SK-N-SH (cell line): ENCODE data around the gene KLHL7. TPM values are rescaled to one million over a fixed set of nuclear protein-coding genes. Genes with fewer than 3 reads are reported as not detected.

Experiments used
- CTCF ChIA-PET: fragments of 300-600, 350-600 bp; formaldehyde crosslinking; extraction: SDS; loops from one replicate; lab custom pipeline; 2021; lab: Yijun Ruan, JAX
- POLR2A ChIA-PET: fragments of 350-600 bp; sonication (Branson Sonifier 250); formaldehyde crosslinking; extraction: SDS; loops from one replicate; lab custom pipeline; 2020; ENCODE audit warnings: antibody characterized with exemption, inconsistent platforms; lab: Yijun Ruan, JAX
- DNase-seq: peaks from one replicate; pipeline ENCODE4 v3.0.0; 2012
- H2AFZ ChIP-seq: fragments of 200-600 bp; sonication (generic); 2 replicates; pipeline ENCODE4 v1.8.1; 2016; ENCODE audit warnings: antibody characterized with exemption, mild to moderate bottlenecking, low read depth
- H3F3A ChIP-seq: fragments of 200-600 bp; sonication (generic); replicated peaks from 2 replicates; pipeline ENCODE3; 2016; ENCODE audit warnings: antibody characterized with exemption, mild to moderate bottlenecking; ENCODE audit not compliant: insufficient read depth
- H3K27ac ChIP-seq, 2 experiments: fragments of 200-500 bp in 1 of 2; fragments of 200-600 bp in 1 of 2; sonication (Bioruptor generic) in 1 of 2; sonication (generic), shearing (Covaris generic) in 1 of 2; 2 replicates each; pipeline versions ENCODE4 v1.5.1 to v1.6.1; 2014 to 2016; ENCODE audit warnings: low read depth in 2 of 2, inconsistent platforms in 1 of 2, low read length in 1 of 2, mild to moderate bottlenecking in 1 of 2, mixed read lengths in 1 of 2
- H3K27me3 ChIP-seq: fragments of 200-600 bp; sonication (generic), shearing (Covaris generic); 2 replicates; pipeline ENCODE4 v1.6.1; 2016; ENCODE audit warnings: mixed run types; ENCODE audit not compliant: insufficient read depth
- H3K36me3 ChIP-seq, 2 experiments: fragments of 200-500 bp in 1 of 2; fragments of 200-600 bp in 1 of 2; sonication (Bioruptor generic) in 1 of 2; sonication (generic) in 1 of 2; replicated peaks in 1 of 2; 2 replicates each; pipeline versions ENCODE3 to v1.5.1; 2014 to 2016; ENCODE audit warnings: low read length in 1 of 2, mild to moderate bottlenecking in 1 of 2; ENCODE audit not compliant: insufficient read depth in 2 of 2, control insufficient read depth in 1 of 2
- H3K4me1 ChIP-seq, 2 experiments: fragments of 200-500 bp in 1 of 2; fragments of 200-600 bp in 1 of 2; sonication (Bioruptor generic) in 1 of 2; sonication (generic), shearing (Covaris generic) in 1 of 2; 2 replicates each; pipeline versions ENCODE4 v1.5.1 to v1.6.1; 2014 to 2016; ENCODE audit warnings: low read depth in 1 of 2, low read length in 1 of 2, mixed run types in 1 of 2; ENCODE audit not compliant: insufficient read depth in 2 of 2, control insufficient read depth in 1 of 2
- H3K4me2 ChIP-seq: fragments of 200-600 bp; sonication (generic), shearing (Covaris generic); 2 replicates; pipeline ENCODE4 v1.6.1; 2017; ENCODE audit warnings: mixed run types
- H3K4me3 ChIP-seq, 2 experiments: fragments of 200-500 bp in 1 of 2; fragments of 200-600 bp in 1 of 2; sonication (Bioruptor generic) in 1 of 2; sonication (generic), shearing (Covaris generic) in 1 of 2; 2 replicates each; pipeline versions ENCODE4 v1.5.1 to v1.8.1; 2014 to 2016; ENCODE audit warnings: low read depth in 2 of 2, inconsistent platforms in 1 of 2, low read length in 1 of 2, mild to moderate bottlenecking in 1 of 2, mixed read lengths in 1 of 2, moderate library complexity in 1 of 2
- H3K79me2 ChIP-seq: fragments of 200-600 bp; sonication (generic); 2 replicates; pipeline ENCODE4 v1.8.1; 2017; ENCODE audit warnings: mild to moderate bottlenecking; ENCODE audit not compliant: insufficient read depth
- H3K9ac ChIP-seq: fragments of 200-600 bp; sonication (generic); 2 replicates; pipeline ENCODE4 v1.6.1; 2017; ENCODE audit warnings: mixed run types
- H3K9me2 ChIP-seq: fragments of 200-600 bp; sonication (generic); 2 replicates; pipeline ENCODE4 v1.6.1; 2017; ENCODE audit warnings: mixed run types
- H3K9me3 ChIP-seq: fragments of 200-600 bp; sonication (generic); 2 replicates; pipeline ENCODE4 v1.6.1; 2017; ENCODE audit warnings: mixed run types, mild to moderate bottlenecking, moderate library complexity
- H4K20me1 ChIP-seq: fragments of 200-600 bp; sonication (generic); 2 replicates; pipeline ENCODE4 v1.6.1; 2017; ENCODE audit warnings: mild to moderate bottlenecking, mixed run types; ENCODE audit not compliant: insufficient read depth
- CHD2 ChIP-seq: fragments of 150-350 bp; IDR thresholded peaks from 2 replicates; pipeline ENCODE4 v1.6.1; 2018; ENCODE audit warnings: low read length; ENCODE audit not compliant: partially characterized antibody
- EP300 ChIP-seq, 2 experiments: IDR thresholded peaks; 2 replicates each; pipeline versions ENCODE4 v1.4.0 to v1.6.1; 2012; ENCODE audit warnings: borderline replicate concordance in 1 of 2, low read depth in 1 of 2, low read length in 1 of 2
- FOSL2 ChIP-seq: IDR thresholded peaks from 2 replicates; pipeline ENCODE4 v1.4.0; 2012; ENCODE audit warnings: low read depth, mild to moderate bottlenecking, moderate library complexity, borderline replicate concordance
- FOXM1 ChIP-seq: IDR thresholded peaks from 2 replicates; pipeline ENCODE4 v1.4.0; 2012; ENCODE audit warnings: low read depth, mild to moderate bottlenecking
- GATA2 ChIP-seq: sonication (generic); formaldehyde crosslinking; IDR thresholded peaks from 2 replicates; pipeline ENCODE4 v1.5.0; 2020; ENCODE audit warnings: mild to moderate bottlenecking, missing genetic modification reagents
- MEF2A ChIP-seq: IDR thresholded peaks from 2 replicates; pipeline ENCODE4 v1.4.0; 2012; ENCODE audit warnings: low read depth, borderline replicate concordance
- NFIC ChIP-seq: IDR thresholded peaks from 2 replicates; pipeline ENCODE4 v1.4.0; 2012; ENCODE audit warnings: borderline replicate concordance
- NRF1 ChIP-seq: IDR thresholded peaks from 2 replicates; pipeline ENCODE4 v1.6.1; 2012; ENCODE audit warnings: low read depth, mild to moderate bottlenecking, low read length
- SIN3A ChIP-seq: IDR thresholded peaks from 2 replicates; pipeline ENCODE4 v1.6.1; 2012; ENCODE audit warnings: low read depth, mild to moderate bottlenecking, low read length, moderate library complexity, borderline replicate concordance
- TAF1 ChIP-seq: IDR thresholded peaks from 2 replicates; pipeline ENCODE4 v1.6.1; 2012; ENCODE audit warnings: low read depth, mild to moderate bottlenecking, low read length, moderate library complexity, borderline replicate concordance
- TCF12 ChIP-seq: IDR thresholded peaks from 2 replicates; pipeline ENCODE4 v1.4.0; 2012
- TEAD4 ChIP-seq: IDR thresholded peaks from 2 replicates; pipeline ENCODE4 v1.4.0; 2012; ENCODE audit warnings: mild to moderate bottlenecking, borderline replicate concordance; ENCODE audit not compliant: insufficient read depth
- WGBS: methylation state at CpG from one replicate; pipeline ENCODE4 v1.1.6; 2017; ENCODE audit warnings: low lambda C conversion rate; 5-methylcytosine and 5-hydroxymethylcytosine counted together
- polyA plus RNA-seq, 3 experiments: library from polyadenylated mRNA; depleted of rRNA; stranded (reverse); fragments of >200 nt; gene quantifications; 2 replicates each; pipeline ENCODE4 v1.2.3, GENCODE V29; 2012
- TF ChIP-seq, protein P1 (sequence below): IDR thresholded peaks from 2 replicates; pipeline ENCODE4 v1.4.0; 2012; ENCODE audit warnings: low read depth
- TF ChIP-seq, protein P2 (sequence below): IDR thresholded peaks from 2 replicates; pipeline ENCODE4 v1.4.0; 2012; ENCODE audit warnings: low read depth, borderline replicate concordance
- TF ChIP-seq, protein P3 (sequence below): fragments of 200-600 bp; sonication (generic); IDR thresholded peaks from 2 replicates; pipeline ENCODE4 v1.6.1; 2017; ENCODE audit warnings: antibody characterized with exemption, mild to moderate bottlenecking, moderate library complexity
- TF ChIP-seq, protein P4 (sequence below): fragments of 150-350 bp; IDR thresholded peaks from 2 replicates; pipeline ENCODE4 v1.6.1; 2016; ENCODE audit warnings: mild to moderate bottlenecking, low read depth, low read length
- TF ChIP-seq, protein P5 (sequence below): IDR thresholded peaks from 2 replicates; pipeline ENCODE4 v1.4.0; 2012; ENCODE audit warnings: low read depth, borderline replicate concordance

Gene KLHL7
- polyA plus RNA-seq, 1 of the 3 experiments (the other 2 are of a cell fraction): 30.8 TPM

GRCh38 chr7:23062452-23062851 lies 43.1 kb upstream of the KLHL7 start:
- Histone ChIP-seq H3K27me3 (no peaks in the 10 kb centered on the region; the same call in 1 of the 2 replicates), H3K27ac (no peak overlapping the region), H3K36me3 (no peaks in the 10 kb centered on the region), H3F3A (no peaks in the 10 kb centered on the region), H3K4me1 (no peaks in the 10 kb centered on the region), H3K9me2 (no peaks in the 10 kb centered on the region), H3K79me2 (no peaks in the 10 kb centered on the region), H3K4me3 (no peak overlapping the region), H3K9ac (no peak overlapping the region), H3K9me3 (no peaks in the 10 kb centered on the region), H4K20me1 (no peaks in the 10 kb centered on the region), H2AFZ (no peak overlapping the region), H3K4me2 (no peak overlapping the region)
- POLR2A ChIA-PET: no interaction called here
- DNase-seq: no peak
- CTCF ChIA-PET: interaction anchor here (1.5 kb wide), 1 partner anchor 502 kb away, joined by 5 read pairs; no protein-coding TSS in a partner anchor
- TF ChIP-seq, protein P1, sequence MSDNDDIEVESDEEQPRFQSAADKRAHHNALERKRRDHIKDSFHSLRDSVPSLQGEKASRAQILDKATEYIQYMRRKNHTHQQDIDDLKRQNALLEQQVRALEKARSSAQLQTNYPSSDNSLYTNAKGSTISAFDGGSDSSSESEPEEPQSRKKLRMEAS: no peak
- no peak for TF ChIP-seq TAF1
- TF ChIP-seq GATA2 (CRISPR knock-in tag): no peak
- no peak for TF ChIP-seq FOXM1
- TF ChIP-seq, protein P2, sequence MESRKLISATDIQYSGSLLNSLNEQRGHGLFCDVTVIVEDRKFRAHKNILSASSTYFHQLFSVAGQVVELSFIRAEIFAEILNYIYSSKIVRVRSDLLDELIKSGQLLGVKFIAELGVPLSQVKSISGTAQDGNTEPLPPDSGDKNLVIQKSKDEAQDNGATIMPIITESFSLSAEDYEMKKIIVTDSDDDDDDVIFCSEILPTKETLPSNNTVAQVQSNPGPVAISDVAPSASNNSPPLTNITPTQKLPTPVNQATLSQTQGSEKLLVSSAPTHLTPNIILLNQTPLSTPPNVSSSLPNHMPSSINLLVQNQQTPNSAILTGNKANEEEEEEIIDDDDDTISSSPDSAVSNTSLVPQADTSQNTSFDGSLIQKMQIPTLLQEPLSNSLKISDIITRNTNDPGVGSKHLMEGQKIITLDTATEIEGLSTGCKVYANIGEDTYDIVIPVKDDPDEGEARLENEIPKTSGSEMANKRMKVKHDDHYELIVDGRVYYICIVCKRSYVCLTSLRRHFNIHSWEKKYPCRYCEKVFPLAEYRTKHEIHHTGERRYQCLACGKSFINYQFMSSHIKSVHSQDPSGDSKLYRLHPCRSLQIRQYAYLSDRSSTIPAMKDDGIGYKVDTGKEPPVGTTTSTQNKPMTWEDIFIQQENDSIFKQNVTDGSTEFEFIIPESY: no peak
- peak; percentile 30 for TF ChIP-seq FOSL2
- TF ChIP-seq SIN3A: no peak
- 45% methylated on average over 7 of the region's 7 CpGs for WGBS

GRCh38 chr7:23065974-23066373 lies 39.6 kb upstream of the KLHL7 start:
- Histone ChIP-seq H3K27ac (no peak overlapping the region), H3K9me3 (no peaks in the 10 kb centered on the region), H3K27me3 (no peaks in the 10 kb centered on the region; the same call in 1 of the 2 replicates), H3K36me3 (no peaks in the 10 kb centered on the region), H3K79me2 (no peaks in the 10 kb centered on the region), H3K4me2 (no peak overlapping the region), H2AFZ (no peak overlapping the region), H4K20me1 (no peaks in the 10 kb centered on the region), H3K4me1 (no peaks in the 10 kb centered on the region), H3K9me2 (no peaks in the 10 kb centered on the region), H3K4me3 (no peak overlapping the region), H3F3A (no peaks in the 10 kb centered on the region), H3K9ac (no peak overlapping the region)
- ChIA-PET POLR2A (no interaction called here), CTCF (interaction anchor here (1.0 to 1.7 kb wide), 2 partner anchors 10 to 506 kb away, joined by 4 to 11 read pairs; no protein-coding TSS in a partner anchor)
- 55% methylated on average over 1 of the region's 1 CpG for WGBS
- no peak for DNase-seq
- TF ChIP-seq NFIC: no peak
- no peak for TF ChIP-seq FOXM1
- no peak for TF ChIP-seq TEAD4
- TF ChIP-seq, protein P3, sequence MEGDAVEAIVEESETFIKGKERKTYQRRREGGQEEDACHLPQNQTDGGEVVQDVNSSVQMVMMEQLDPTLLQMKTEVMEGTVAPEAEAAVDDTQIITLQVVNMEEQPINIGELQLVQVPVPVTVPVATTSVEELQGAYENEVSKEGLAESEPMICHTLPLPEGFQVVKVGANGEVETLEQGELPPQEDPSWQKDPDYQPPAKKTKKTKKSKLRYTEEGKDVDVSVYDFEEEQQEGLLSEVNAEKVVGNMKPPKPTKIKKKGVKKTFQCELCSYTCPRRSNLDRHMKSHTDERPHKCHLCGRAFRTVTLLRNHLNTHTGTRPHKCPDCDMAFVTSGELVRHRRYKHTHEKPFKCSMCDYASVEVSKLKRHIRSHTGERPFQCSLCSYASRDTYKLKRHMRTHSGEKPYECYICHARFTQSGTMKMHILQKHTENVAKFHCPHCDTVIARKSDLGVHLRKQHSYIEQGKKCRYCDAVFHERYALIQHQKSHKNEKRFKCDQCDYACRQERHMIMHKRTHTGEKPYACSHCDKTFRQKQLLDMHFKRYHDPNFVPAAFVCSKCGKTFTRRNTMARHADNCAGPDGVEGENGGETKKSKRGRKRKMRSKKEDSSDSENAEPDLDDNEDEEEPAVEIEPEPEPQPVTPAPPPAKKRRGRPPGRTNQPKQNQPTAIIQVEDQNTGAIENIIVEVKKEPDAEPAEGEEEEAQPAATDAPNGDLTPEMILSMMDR: no peak
- TF ChIP-seq, protein P4, sequence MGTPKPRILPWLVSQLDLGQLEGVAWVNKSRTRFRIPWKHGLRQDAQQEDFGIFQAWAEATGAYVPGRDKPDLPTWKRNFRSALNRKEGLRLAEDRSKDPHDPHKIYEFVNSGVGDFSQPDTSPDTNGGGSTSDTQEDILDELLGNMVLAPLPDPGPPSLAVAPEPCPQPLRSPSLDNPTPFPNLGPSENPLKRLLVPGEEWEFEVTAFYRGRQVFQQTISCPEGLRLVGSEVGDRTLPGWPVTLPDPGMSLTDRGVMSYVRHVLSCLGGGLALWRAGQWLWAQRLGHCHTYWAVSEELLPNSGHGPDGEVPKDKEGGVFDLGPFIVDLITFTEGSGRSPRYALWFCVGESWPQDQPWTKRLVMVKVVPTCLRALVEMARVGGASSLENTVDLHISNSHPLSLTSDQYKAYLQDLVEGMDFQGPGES: no peak
- no peak for TF ChIP-seq TAF1
- no peak for TF ChIP-seq CHD2
- TF ChIP-seq EP300 (IDR thresholded peaks at IDR 0.05; ENCODE audit: borderline replicate concordance in 1 of 2, low read depth in 1 of 2, low read length in 1 of 2): no peak
- TF ChIP-seq, protein P5, sequence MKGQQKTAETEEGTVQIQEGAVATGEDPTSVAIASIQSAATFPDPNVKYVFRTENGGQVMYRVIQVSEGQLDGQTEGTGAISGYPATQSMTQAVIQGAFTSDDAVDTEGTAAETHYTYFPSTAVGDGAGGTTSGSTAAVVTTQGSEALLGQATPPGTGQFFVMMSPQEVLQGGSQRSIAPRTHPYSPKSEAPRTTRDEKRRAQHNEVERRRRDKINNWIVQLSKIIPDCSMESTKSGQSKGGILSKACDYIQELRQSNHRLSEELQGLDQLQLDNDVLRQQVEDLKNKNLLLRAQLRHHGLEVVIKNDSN: no peak
- no peak for TF ChIP-seq MEF2A
- TF ChIP-seq, protein P1: no peak
- no peak for TF ChIP-seq NRF1
- TF ChIP-seq TCF12: no peak
